ENCODE measurements around the gene RBM3. TPM values are rescaled to one million over a fixed set of nuclear protein-coding genes. Genes with fewer than 3 reads are reported as not detected.

Gene RBM3
- polyA plus RNA-seq, 1 of the 3 experiments (the other 2 are of a cell fraction), result 183 TPM

GRCh38 chrX:48591255-48591791, 17.0 kb downstream of the RBM3 start:
- Histone ChIP-seq H3K9me2 (no peaks in the 10 kb centered on the region), H3K4me3 (ENCODE audit: low read depth in 2 of 2, low read length in 1 of 2) (no peak overlapping the region), H2AFZ (ENCODE audit: low read depth) (peak overlapping the region; percentile 68), H3K9me3 (no peaks in the 10 kb centered on the region), H3K4me1 (ENCODE audit: control insufficient read depth in 1 of 2, insufficient read depth in 2 of 2, low read depth in 1 of 2, low read length in 1 of 2) (no peaks in the 10 kb centered on the region), H3K27ac (ENCODE audit: low read depth in 2 of 2, low read length in 1 of 2) (0 out of 4 replicates have a peak overlapping the region, but pooled peaks of 1 of the 2 experiments have one; percentile 28), H4K20me1 (ENCODE audit: insufficient read depth) (no peaks in the 10 kb centered on the region), H3K4me2 (no peak overlapping the region), H3K9ac (no peak overlapping the region), H3K79me2 (ENCODE audit: insufficient read depth) (no peaks in the 10 kb centered on the region), H3F3A (replicated peaks; ENCODE audit: insufficient read depth) (no peaks in the 10 kb centered on the region), H3K27me3 (ENCODE audit: insufficient read depth) (no peaks in the 10 kb centered on the region; the same call in 1 of the 2 replicates), H3K36me3 (replicated peaks in 1 of 2; ENCODE audit: control insufficient read depth in 1 of 2, insufficient read depth in 2 of 2, low read length in 1 of 2) (no peaks in the 10 kb centered on the region)
- DNase-seq, result no peak
- ChIA-PET CTCF (no interaction called here), POLR2A (no interaction called here)
- 49% methylated on average over 9 of the region's 9 CpGs for WGBS (ENCODE audit: low lambda C conversion rate)
- TF ChIP-seq JUND (IDR thresholded peaks at IDR 0.05) (peak; percentile 30; the same call in 1 of the 2 replicates), FOSL2 (IDR thresholded peaks at IDR 0.05; ENCODE audit: borderline replicate concordance, low read depth) (peak; percentile 17; the same call in 1 of the 2 replicates), MEF2A (IDR thresholded peaks at IDR 0.05; ENCODE audit: borderline replicate concordance, low read depth) (no peak), TEAD4 (IDR thresholded peaks at IDR 0.05; ENCODE audit: borderline replicate concordance, insufficient read depth) (no peak), POLR2AphosphoS5 (IDR thresholded peaks at IDR 0.05; ENCODE audit: low read depth, low read length) (no peak), GABPA (IDR thresholded peaks at IDR 0.05; ENCODE audit: low read depth) (no peak), EZH2phosphoT487 (IDR thresholded peaks at IDR 0.05; ENCODE audit: borderline replicate concordance, low read depth) (no peak), ELF1 (IDR thresholded peaks at IDR 0.05) (no peak)
- TF ChIP-seq, protein P1, sequence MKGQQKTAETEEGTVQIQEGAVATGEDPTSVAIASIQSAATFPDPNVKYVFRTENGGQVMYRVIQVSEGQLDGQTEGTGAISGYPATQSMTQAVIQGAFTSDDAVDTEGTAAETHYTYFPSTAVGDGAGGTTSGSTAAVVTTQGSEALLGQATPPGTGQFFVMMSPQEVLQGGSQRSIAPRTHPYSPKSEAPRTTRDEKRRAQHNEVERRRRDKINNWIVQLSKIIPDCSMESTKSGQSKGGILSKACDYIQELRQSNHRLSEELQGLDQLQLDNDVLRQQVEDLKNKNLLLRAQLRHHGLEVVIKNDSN (IDR thresholded peaks at IDR 0.05; ENCODE audit: borderline replicate concordance, low read depth), result peak; percentile 17; the same call in 1 of the 2 replicates
- TF ChIP-seq, protein P2, sequence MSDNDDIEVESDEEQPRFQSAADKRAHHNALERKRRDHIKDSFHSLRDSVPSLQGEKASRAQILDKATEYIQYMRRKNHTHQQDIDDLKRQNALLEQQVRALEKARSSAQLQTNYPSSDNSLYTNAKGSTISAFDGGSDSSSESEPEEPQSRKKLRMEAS (IDR thresholded peaks at IDR 0.05; ENCODE audit: low read depth), result peak; percentile 45; the same call in 1 of the 2 replicates

DNA sequence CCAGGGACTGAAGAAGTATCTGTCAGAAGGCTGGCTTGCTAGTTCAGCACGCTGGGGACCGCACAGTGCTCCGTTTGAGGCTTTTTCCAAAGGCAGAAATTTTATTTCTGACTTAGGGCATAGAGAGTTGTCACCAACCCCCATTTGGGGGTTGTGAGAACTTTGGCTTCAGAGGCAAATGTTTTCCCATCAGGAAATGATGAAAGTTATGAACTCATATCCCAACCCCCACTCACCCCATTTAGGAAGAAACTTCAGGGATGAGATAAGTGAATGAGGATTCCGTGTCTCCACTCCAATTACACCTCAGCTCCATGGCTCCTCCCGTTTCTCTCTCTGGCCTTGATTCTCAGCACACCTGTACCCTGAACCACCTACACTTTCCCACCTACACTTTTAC, 18.7 kb downstream of the RBM3 start:
- Histone ChIP-seq H3K36me3 (replicated peaks in 1 of 2; ENCODE audit: control insufficient read depth in 1 of 2, insufficient read depth in 2 of 2, low read length in 1 of 2) (no peaks in the 10 kb centered on the region), H3K27ac (ENCODE audit: low read depth in 2 of 2, low read length in 1 of 2) (no peak overlapping the region), H3K27me3 (ENCODE audit: insufficient read depth) (no peaks in the 10 kb centered on the region), H3K4me3 (ENCODE audit: low read depth in 2 of 2, low read length in 1 of 2) (no peak overlapping the region), H2AFZ (ENCODE audit: low read depth) (no peak overlapping the region), H3K9ac (no peak overlapping the region), H3K9me2 (no peaks in the 10 kb centered on the region), H4K20me1 (ENCODE audit: insufficient read depth) (no peaks in the 10 kb centered on the region), H3F3A (replicated peaks; ENCODE audit: insufficient read depth) (no peaks in the 10 kb centered on the region), H3K79me2 (ENCODE audit: insufficient read depth) (no peaks in the 10 kb centered on the region), H3K4me1 (ENCODE audit: control insufficient read depth in 1 of 2, insufficient read depth in 2 of 2, low read depth in 1 of 2, low read length in 1 of 2) (no peaks in the 10 kb centered on the region), H3K9me3 (no peaks in the 10 kb centered on the region), H3K4me2 (no peak overlapping the region)
- no peak for DNase-seq
- no peak for TF ChIP-seq MEF2A (IDR thresholded peaks at IDR 0.05; ENCODE audit: borderline replicate concordance, low read depth)
- no peak for TF ChIP-seq GABPA (IDR thresholded peaks at IDR 0.05; ENCODE audit: low read depth)
- no peak for TF ChIP-seq ZBTB33 (IDR thresholded peaks at IDR 0.05; ENCODE audit: borderline replicate concordance, low read depth)
- TF ChIP-seq RFX5 (IDR thresholded peaks at IDR 0.05; ENCODE audit: low read length), result no peak
- TF ChIP-seq TEAD4 (IDR thresholded peaks at IDR 0.05; ENCODE audit: borderline replicate concordance, insufficient read depth), result no peak
- TF ChIP-seq USF2 (IDR thresholded peaks at IDR 0.05; ENCODE audit: borderline replicate concordance, low read depth, low read length), result no peak
- TF ChIP-seq, protein P2 (IDR thresholded peaks at IDR 0.05; ENCODE audit: low read depth), result no peak
- ChIA-PET POLR2A (no interaction called here), CTCF (no interaction called here)
- WGBS (ENCODE audit: low lambda C conversion rate), result 60% methylated on average over 5 of the region's 5 CpGs

Data from SK-N-SH (cell line).